ENCODE measurements around the gene HSDL1.

GRCh38 chr16:84144209-84144858 lies 643 bp downstream of the HSDL1 start:
- TF ChIP-seq SPI1 (IDR thresholded peaks at IDR 0.05; ENCODE audit: low read depth, low read length): no peak
- no peak for TF ChIP-seq POLR2AphosphoS5 (IDR thresholded peaks at IDR 0.05; ENCODE audit: low read depth, low read length)
- no peak for TF ChIP-seq POLR2A (IDR thresholded peaks at IDR 0.05; ENCODE audit: low read depth, low read length)
- no peak for TF ChIP-seq TAF1 (IDR thresholded peaks at IDR 0.05; ENCODE audit: low read depth, low read length)
- no peak for TF ChIP-seq POU2F2 (IDR thresholded peaks at IDR 0.05; ENCODE audit: low read depth, low read length)

Data from GM12891 (cell line).